NCI-H2196 treated with DMSO at 0.1 percent for 48 hours (cell line): Measurements from ENCODE around the gene NUP50.

Experiments used
- DNase-seq: peaks from one replicate; lab custom pipeline; 2025; ENCODE audit not compliant: unreplicated experiment; lab: John Stamatoyannopoulos, UW

The NUP50 gene

DNA sequence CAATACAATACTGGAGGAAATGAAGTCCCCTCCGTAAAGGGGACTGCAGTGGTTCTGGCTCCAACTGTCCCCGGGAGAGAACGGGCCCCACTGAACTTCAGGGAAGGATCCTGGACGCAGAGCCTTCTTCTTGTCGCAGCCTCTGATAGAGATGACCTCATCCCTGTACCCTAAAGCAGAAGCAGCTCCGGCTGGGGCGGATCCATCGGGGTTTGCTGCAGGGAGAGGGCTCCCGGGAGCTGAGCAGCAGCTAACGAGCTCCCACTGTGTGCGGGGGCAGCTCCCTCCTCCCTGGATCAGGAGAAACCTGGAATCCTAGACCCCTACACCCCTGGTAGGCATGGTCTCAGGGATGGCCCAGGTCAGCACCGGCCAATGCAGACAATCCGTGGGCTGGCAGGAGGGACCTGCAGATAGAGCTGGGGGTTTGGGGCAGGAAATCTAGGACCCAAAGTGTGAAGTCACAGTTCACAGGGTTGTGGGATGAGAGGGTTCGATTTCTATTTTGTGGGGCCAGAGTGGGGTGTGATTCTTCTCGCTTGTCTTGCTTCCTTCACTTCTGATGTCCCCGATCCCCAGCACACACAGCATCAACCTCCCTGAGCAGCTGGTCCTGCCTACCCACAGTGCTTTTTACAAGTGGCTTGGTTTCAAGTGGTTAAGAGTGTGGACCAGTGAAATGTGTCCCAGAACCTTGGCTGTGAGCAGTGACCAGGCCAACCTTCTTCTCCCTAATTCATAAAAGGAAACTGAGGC lies 64.1 kb downstream of the NUP50 start:
- DNase-seq = no peak

DNA sequence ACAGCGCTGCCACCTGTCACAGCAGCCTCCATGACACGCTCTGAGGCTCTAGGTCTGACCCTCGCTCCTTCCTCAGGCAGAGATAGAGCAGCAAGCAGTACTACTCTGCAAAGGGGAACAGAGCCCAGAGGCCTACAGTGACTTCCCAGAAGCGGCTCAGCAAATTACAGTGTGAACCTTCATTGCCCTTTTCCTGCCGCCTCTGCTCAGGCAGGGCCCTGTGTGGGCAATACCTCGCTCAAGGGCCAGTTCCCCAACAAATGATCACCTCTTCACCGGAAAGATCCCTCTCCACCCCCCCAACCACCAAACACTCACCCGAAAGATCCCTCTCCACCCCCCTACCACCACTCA lies 64.7 kb downstream of the NUP50 start:
- DNase-seq = no peak

DNA sequence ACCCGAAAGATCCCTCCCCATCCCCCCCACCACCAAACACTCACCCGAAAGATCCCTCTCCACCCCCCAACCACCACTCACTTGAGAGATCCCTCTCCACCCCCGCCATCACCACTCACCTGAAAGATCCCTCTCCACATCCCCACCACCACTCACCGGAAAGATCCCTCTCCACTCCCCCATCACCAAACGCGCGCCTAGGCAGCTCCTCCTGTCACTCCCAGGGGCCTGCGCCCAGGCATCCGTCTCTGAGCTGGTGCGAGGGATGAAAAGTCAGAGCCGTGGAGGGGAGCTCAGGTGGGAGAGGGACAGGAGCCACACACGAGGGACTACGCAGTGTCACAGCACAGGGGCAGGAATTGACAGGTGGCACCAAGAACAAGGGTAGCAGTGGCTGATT lies 65.5 kb downstream of the NUP50 start:
- DNase-seq = no peak

DNA sequence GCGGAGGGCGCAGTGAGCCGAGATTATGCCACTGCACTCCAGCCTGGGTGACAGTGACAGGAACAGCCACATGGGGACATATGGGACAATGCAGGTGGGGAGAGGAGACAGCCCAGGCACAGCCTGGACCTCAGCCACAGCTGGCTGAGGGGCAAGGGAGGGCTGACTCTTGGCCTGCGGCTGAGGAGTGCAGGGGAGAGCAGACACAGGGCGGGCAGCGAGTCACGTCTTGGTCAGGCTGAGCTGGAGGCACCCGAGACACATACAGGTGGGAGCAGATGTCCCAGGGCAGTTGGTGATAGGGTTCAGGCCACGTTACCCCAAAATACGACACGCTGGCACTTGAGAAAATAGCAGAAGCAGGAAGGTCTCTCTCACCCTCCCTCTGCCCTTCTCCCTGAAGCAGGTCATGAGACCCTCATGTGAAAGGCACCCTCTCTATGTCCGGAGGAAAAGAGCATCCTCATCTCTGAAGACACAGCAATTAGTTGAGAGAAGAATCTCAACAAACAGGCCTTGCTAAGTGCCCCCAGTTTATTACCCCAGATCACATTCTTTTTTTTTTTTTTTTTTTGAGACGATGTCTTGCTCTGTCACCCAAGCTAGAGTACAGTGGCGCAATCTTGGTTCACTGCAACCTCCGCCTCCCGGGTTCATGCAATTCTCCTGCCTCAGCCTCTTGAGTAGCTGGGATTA lies 66.4 kb downstream of the NUP50 start:
- DNase-seq = no peak

DNA sequence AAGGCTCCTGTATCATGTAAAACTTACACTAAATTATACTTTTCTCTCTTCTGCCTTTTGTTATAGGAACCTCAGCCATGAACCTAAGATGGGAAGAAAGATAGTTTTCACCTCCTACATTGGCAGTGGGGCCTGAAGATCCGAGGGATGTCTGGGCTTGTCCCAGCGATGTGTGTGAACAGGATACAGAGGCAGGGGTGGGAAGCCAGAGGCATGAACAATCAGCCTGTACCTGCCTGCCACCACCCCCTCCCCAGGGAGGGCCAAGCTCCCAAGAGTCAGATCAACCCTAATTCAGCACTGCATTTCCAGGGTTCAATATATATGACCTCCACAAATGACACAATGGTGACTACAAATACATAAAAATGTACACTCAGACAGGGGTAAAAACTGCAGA lies 67.6 kb downstream of the NUP50 start:
- no peak for DNase-seq

DNA sequence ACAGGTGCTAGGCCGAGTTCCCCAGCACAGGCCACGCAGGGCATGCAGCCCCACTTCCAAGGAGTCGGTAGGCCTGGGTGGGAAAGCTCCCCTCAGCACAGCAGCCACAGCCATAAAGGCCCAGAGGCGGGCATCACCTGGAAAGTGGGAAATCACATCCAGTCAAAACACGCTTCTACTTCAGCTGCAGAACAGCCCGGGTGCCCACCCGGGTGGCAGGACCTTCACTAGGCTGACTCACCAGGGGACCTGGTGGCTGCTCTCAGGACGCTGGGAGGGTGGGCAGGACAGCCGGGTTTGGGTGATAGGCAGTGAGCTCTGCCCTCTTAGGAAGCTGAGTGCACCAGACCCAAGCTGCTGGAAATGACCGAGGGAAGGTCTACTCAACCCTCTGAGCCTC lies 69.7 kb downstream of the NUP50 start:
- DNase-seq = no peak

DNA sequence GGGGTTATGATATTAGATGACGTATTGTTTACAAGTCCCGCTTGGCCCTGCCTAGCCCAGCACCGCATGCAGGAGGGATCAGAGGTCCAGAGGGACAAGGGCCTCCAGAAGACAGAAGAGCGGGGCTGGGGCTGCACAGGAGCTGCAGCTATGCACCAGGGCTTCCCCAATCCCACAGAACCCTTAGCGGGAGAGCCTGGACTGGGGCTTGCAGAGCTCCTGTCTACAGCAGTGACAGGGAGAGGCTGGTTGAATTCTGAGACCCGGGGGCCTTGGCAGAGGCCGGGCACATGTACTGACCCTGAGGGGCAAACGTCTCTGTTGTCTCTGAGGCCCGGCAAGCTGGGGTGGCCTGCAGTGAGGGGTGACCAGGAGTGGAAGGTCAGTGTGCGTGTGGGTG lies 70.1 kb downstream of the NUP50 start:
- no peak for DNase-seq

DNA sequence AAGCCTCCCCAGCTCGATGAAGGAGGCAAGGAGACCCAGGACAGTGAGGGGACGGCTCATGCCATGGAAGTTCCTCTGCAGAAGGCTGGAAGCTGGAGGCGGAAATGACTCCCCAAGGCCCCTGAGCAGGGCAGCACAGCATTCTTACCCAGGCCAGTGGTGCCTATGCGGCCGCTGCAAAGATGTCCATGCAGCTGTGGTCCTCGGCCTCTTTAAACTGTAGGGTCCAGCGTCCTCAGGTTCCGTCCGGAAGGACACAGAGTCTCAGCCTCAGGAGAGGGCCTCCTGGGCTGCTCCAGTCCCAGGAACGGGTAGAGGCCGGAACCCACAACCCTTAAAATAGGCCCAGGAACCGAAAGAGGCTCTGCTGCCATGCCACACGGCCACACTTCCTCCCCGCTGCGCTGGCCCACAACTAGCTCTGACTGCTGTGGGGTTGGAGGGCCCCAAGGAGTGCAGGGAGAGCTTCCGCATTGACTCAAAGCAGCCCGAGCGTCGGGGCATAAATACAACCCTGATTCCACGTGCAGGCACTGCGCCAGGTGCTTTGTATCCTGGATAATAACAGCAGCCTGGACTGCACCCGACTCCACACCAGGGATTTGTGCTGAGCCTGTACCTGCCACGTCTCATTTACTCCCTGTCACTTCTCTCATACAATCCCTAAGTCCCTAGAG lies 71.5 kb downstream of the NUP50 start:
- no peak for DNase-seq

DNA sequence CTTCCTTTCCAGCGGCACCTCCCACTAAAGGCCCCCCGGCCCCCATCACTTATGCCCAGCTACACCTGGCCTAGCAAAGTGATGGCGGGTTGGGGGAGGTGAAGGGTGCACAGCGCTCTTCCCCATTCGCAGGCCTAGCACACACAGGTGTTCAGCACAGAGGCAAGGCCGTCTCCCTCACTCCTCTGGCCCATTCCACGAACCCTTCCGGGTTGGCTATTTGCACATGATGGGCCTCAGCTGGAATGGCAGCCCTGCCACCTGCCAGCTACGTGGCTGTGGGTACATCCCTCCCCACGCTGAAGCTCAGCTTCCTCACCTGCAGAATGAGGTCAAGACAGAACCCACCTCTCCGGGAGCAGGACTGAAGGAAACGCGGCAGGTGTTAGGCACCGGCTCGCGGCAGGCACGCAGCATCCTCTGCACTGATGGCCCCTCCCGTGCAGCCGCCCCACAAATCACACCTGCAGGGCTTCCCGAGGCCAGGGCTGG lies 72.2 kb downstream of the NUP50 start:
- peak; percentile 43 for DNase-seq

DNA sequence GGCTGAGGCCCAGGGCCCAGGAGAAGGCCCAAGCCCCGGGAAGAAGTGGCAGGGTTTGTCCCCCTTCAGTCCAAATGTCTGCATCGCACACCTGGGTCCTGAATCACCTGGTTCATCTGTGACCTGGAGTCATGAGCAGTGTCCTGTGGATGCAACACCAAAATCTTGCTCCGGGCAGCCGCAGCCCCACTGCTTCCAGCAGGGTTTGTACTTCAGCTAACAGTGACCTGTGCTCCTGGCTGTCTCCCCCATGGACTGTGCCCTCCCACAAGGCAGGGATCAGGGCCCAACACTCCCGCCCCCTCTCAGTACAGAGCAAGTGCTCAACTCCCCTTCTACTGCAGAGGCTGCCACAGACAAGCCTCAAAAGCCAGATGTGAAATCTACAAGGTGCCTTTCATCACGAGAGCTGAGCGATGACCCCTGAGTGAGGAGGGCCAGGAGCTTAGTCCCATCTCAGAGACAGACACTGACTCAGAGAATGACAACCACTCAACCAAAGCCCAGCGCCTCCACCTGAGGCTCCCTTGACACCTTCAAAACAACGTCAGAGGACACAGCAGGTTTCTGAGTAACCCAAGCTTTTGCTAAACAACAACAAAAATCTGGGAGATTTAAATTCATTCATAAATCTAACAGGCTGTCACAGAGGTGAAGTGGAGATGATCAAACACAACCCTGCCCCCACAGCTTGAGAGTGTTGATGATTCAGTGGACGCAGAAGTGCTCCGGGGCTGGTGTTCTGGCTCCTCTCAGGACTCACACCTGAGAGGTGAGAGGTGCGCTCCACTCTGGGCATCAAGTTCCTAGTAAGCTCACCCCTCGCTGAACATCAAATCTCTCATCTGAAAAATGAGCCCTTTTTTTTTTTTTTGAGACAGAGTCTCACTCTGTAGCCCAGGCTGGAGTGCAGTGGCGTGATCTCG lies 73.6 kb downstream of the NUP50 start:
- DNase-seq = no peak
